Liver (tissue), 9 donors: Measurements from ENCODE around the gene FGFR3. TPM values are rescaled to one million over a fixed set of nuclear protein-coding genes. Genes with fewer than 3 reads are reported as not detected.

Source experiments
- DNase-seq: peaks from one replicate; pipeline ENCODE4 v3.0.0-alpha.2; 2017; ENCODE audit warnings: low spot score
- H3K27ac ChIP-seq, 2 donors: one replicate each; pipeline ENCODE4 v1.7.0; 2013; ENCODE audit warnings: inconsistent platforms in 2 of 2, low read length in 2 of 2, control low read depth in 1 of 2, low read depth in 1 of 2, mild to moderate bottlenecking in 1 of 2
- H3K27me3 ChIP-seq, 4 donors: one replicate each; pipeline versions ENCODE4 v1.6.1 to v1.7.0; 2013; ENCODE audit warnings: low read length in 3 of 4, inconsistent platforms in 1 of 4, mild to moderate bottlenecking in 1 of 4, moderate library complexity in 1 of 4; ENCODE audit not compliant: control insufficient read depth in 4 of 4, insufficient read depth in 4 of 4
- H3K36me3 ChIP-seq, 4 donors: one replicate each; pipeline versions ENCODE4 v1.6.1 to v1.7.0; 2013; ENCODE audit warnings: low read length in 3 of 4, mild to moderate bottlenecking in 3 of 4, low read depth in 1 of 4, moderate library complexity in 1 of 4; ENCODE audit not compliant: control insufficient read depth in 4 of 4, insufficient read depth in 3 of 4
- H3K4me1 ChIP-seq, 4 donors: one replicate each; pipeline versions ENCODE4 v1.6.1 to v1.7.0; 2013; ENCODE audit warnings: low read length in 3 of 4, mild to moderate bottlenecking in 3 of 4, moderate library complexity in 1 of 4; ENCODE audit not compliant: control insufficient read depth in 4 of 4, insufficient read depth in 4 of 4
- H3K4me3 ChIP-seq, 3 donors: one replicate each; pipeline versions ENCODE4 v1.6.1 to v1.7.0; 2013; ENCODE audit warnings: low read length in 3 of 3, control low read depth in 1 of 3, low read depth in 1 of 3, mild to moderate bottlenecking in 1 of 3
- H3K9ac ChIP-seq, 2 donors: one replicate each; pipeline ENCODE4 v1.7.0; 2013; ENCODE audit warnings: low read length in 2 of 2, mild to moderate bottlenecking in 2 of 2, moderate library complexity in 2 of 2, control low read depth in 1 of 2, low read depth in 1 of 2
- H3K9me3 ChIP-seq, 4 donors: one replicate each; pipeline versions ENCODE4 v1.6.1 to v1.7.0; 2013; ENCODE audit warnings: low read length in 3 of 4; ENCODE audit not compliant: control insufficient read depth in 4 of 4
- ATF3 ChIP-seq: IDR thresholded peaks from 2 replicates; pipeline ENCODE4 v1.6.1; 2016; ENCODE audit warnings: antibody characterized with exemption
- CTCF ChIP-seq: fragments of 150-350 bp; IDR thresholded peaks from 2 replicates; pipeline ENCODE4 v1.5.1; 2017; ENCODE audit warnings: improper control_type of control experiment, low read depth, low read length; ENCODE audit not compliant: missing input control
- EGR1 ChIP-seq, 2 donors: IDR thresholded peaks; 2 replicates each; pipeline ENCODE4 v1.6.1; 2016 to 2018; ENCODE audit warnings: antibody characterized with exemption in 2 of 2, low read depth in 2 of 2
- FOXA1 ChIP-seq: IDR thresholded peaks from 2 replicates; pipeline ENCODE4 v1.6.1; 2016; ENCODE audit warnings: antibody characterized with exemption
- FOXA2 ChIP-seq: IDR thresholded peaks from 2 replicates; pipeline ENCODE4 v1.6.1; 2016; ENCODE audit warnings: antibody characterized with exemption
- HNF4A ChIP-seq, 2 donors: conservative IDR thresholded peaks; 2 replicates each; pipeline ENCODE4 v1.6.1; 2016; ENCODE audit warnings: antibody characterized with exemption in 2 of 2, mild to moderate bottlenecking in 2 of 2
- HNF4G ChIP-seq: IDR thresholded peaks from 2 replicates; pipeline ENCODE4 v1.6.1; 2016; ENCODE audit warnings: antibody characterized with exemption
- JUND ChIP-seq, 2 donors: IDR thresholded peaks; 2 replicates each; pipeline ENCODE4 v1.6.1; 2016; ENCODE audit warnings: antibody characterized with exemption in 2 of 2
- NR2F2 ChIP-seq: IDR thresholded peaks from 2 replicates; pipeline ENCODE4 v1.6.1; 2016; ENCODE audit warnings: antibody characterized with exemption
- RAD21 ChIP-seq, 2 donors: IDR thresholded peaks; 2 replicates each; pipeline ENCODE4 v1.6.1; 2016; ENCODE audit warnings: antibody characterized with exemption in 2 of 2, mild to moderate bottlenecking in 2 of 2
- RXRA ChIP-seq, 2 donors: IDR thresholded peaks; 2 replicates each; pipeline ENCODE4 v1.6.1; 2017 to 2018; ENCODE audit warnings: antibody characterized with exemption in 2 of 2, mild to moderate bottlenecking in 1 of 2
- SP1 ChIP-seq: IDR thresholded peaks from 2 replicates; pipeline ENCODE4 v1.6.1; 2018; ENCODE audit warnings: antibody characterized with exemption, mild to moderate bottlenecking
- TAF1 ChIP-seq: conservative IDR thresholded peaks from 2 replicates; pipeline ENCODE4 v1.6.1; 2016; ENCODE audit warnings: antibody characterized with exemption, mild to moderate bottlenecking
- YY1 ChIP-seq: IDR thresholded peaks from 2 replicates; pipeline ENCODE4 v1.6.1; 2016; ENCODE audit warnings: antibody characterized with exemption, mild to moderate bottlenecking
- ZBTB33 ChIP-seq: IDR thresholded peaks from 2 replicates; pipeline ENCODE4 v1.6.1; 2016; ENCODE audit warnings: antibody characterized with exemption
- WGBS: extraction: QIAGEN DNeasy Blood & Tissue Kit; methylation state at CpG from one replicate; pipeline ENCODE4 v1.1.7; 2013; 5-methylcytosine and 5-hydroxymethylcytosine counted together
- polyA plus RNA-seq, 2 donors: library from polyadenylated mRNA; stranded (reverse) in 1 of 2; unstranded in 1 of 2; fragments of 200-250 nt in 1 of 2; fragments of >200 nt in 1 of 2; fragmentation: Nextera tagmentation in 1 of 2; extraction: Ambion mirVana in 1 of 2; gene quantifications; one replicate each; pipeline versions ENCODE4 v1.2.1 to v1.2.3, GENCODE V29; 2013 to 2015
- total RNA-seq, 2 donors: library from RNA; depleted of rRNA; stranded (reverse); fragments of >200 nt; gene quantifications; one replicate each; pipeline ENCODE4 v1.2.3, GENCODE V29; 2014
- donor health status: healthy.
- donor health status: healthy.
- donor health status: healthy.
- donor health status: healthy.
- donor health status: healthy.

FGFR3 gene
- total and polyA plus RNA-seq, 4 donors = 5.6 to 40.0 (median 29.1) TPM

- Histone ChIP-seq H3K4me3 (no peak overlapping the region), H3K36me3 (peaks cover 5 to 8% (median 6%) of the 10 kb centered on the region in 4 donors), H3K27ac (no peak overlapping the region), H3K27me3 (no peaks in the 10 kb centered on the region), H3K9me3 (no peaks in the 10 kb centered on the region), H3K4me1 (peaks cover 0 to 28% (median 18%) of the 10 kb centered on the region in 4 donors), H3K9ac (no peak overlapping the region)
- DNase-seq = no peak
- WGBS = 78% methylated on average over 11 of the region's 11 CpGs
- TF ChIP-seq ZBTB33 = no peak
- no peak for TF ChIP-seq ATF3
- no peak for TF ChIP-seq EGR1 (IDR thresholded peaks at IDR 0.05; ENCODE audit: low read depth in 2 of 2)
- no peak for TF ChIP-seq RXRA (IDR thresholded peaks at IDR 0.05)
- TF ChIP-seq CTCF = no peak
- TF ChIP-seq RAD21 (IDR thresholded peaks at IDR 0.05) = no peak
- TF ChIP-seq SP1 = no peak
- no peak for TF ChIP-seq HNF4G
- no peak for TF ChIP-seq FOXA2
- TF ChIP-seq FOXA1 = no peak
- TF ChIP-seq JUND (IDR thresholded peaks at IDR 0.05) = no peak
- TF ChIP-seq TAF1 = no peak
- TF ChIP-seq YY1 = no peak
- TF ChIP-seq NR2F2 = no peak
- no peak for TF ChIP-seq HNF4A (conservative IDR thresholded peaks at IDR 0.05)
Observed at GRCh38 chr4:1851160-1851559, 58.1 kb downstream of the FGFR3 start.

GRCh38 chr4:1851575-1852410, 58.7 kb downstream of the FGFR3 start:
- no peak for DNase-seq
- Histone ChIP-seq H3K9ac (no peak overlapping the region), H3K9me3 (no peaks in the 10 kb centered on the region), H3K27me3 (no peaks in the 10 kb centered on the region), H3K4me1 (peaks cover under 1 to 30% (median 21%) of the 10 kb centered on the region in 4 donors), H3K4me3 (no peak overlapping the region), H3K36me3 (peaks cover under 1 to 6% (median 4%) of the 10 kb centered on the region in 4 donors), H3K27ac (no peak overlapping the region)
- 75% methylated on average over 16 of the region's 16 CpGs for WGBS
- TF ChIP-seq FOXA1 (no peak), RXRA (IDR thresholded peaks at IDR 0.05) (peak in 1 of 2 donors; percentile 51)
